HG03354 (cell line): ENCODE data around the gene BAD.

Experiments
- ATAC-seq: cut with Tn5 transposase; IDR thresholded peaks from one replicate; pipeline ENCODE4 v1.9.1; 2021; ENCODE audit warnings: mild to moderate bottlenecking; ENCODE audit not compliant: unreplicated experiment, poor library complexity, severe bottlenecking

Gene BAD

GRCh38 chr11:64281957-64282770 lies 2.3 kb downstream of the BAD start:
- no peak for ATAC-seq

DNA sequence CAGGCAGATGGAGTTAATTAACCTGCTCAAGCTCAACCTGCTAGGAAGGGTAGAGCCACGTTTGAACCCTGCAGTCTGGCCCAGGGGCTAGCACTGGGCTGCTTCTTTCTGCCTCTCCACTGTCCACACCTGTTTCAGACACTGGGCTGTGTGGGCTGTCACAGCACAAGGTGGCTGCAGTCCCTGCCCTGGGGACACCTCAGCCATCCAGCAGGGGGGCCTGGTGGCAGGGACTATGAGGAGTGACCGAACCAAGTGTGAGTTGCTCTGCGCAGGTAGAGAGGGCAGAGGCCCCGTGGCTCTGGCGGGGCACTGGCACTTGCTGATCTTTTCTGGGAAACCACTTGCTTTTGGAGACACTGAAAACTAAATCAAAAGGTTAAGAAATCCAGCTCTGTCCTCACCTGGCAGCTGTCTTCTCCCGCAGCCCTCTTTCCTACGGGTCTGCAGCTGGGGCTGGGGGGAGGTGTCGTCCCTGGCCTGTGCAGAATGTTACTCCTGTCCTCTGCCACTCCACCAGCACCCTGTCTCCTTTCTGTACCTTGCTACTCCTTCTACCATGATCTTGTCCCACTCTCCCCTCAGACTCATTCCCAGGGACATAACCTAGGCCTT lies 5.8 kb downstream of the BAD start:
- ATAC-seq, result no peak

GRCh38 chr11:64276653-64277431 lies 7.6 kb downstream of the BAD start:
- ATAC-seq, result no peak

DNA sequence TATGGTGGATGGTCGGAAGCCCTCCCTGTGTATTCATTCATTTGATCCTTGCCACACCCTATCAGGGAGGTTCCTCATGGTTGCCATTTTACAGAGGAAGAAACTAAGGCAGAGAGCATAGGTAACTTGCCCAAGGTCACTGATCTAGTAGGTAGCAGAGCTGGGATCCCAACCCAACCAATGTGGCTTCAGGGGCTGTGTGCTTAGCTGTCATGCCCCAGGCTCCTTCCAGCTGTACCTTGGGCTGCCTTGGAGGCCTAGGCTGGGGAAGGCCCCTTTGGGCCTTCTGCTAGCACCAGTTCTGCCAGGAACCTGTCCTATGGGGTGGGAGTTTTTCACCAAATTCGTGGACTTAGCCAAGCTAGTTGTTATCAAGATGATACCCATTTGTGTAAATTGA lies 8.6 kb downstream of the BAD start:
- ATAC-seq, result no peak

DNA sequence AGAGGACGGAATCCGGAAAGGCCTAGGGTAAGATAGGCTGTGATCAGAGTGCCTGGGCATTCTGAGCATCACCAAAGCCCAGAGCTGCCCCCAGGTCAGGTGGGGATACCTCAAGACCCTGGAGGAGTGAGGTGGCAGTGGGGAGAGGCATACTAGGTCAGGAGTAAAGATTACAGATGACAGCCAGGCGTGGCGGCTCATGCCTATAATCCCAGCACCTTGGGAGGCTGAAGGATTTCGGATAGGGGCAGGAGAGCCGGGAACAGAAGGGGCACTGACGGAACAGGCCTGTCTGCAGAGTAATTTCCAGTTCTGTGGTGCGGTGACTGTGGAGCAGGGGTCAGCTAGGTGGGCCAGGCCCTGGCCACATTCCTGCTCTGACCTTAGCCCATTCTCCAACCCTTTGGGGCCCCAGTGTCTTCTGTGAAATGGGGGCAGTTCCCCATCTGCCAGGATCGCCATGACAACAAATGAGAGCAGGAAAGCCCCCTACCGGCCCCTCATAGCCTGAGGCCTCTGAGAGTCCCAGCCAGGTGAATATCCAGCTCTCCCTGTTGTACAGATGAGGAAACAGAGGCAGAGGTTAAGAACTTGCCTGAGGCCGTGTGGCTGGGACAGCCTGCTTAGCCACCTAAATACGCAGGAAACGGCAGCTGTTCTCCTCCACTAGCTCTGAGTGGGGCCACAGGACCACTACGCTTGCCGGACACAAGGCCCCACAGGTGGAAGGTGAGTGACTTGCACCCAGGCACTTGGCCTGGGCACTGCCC lies 9.2 kb downstream of the BAD start:
- ATAC-seq, result no peak

- peak; percentile 72 for ATAC-seq
These were observed 14.8 kb downstream of the BAD start for GRCh38 chr11:64269540-64270220.

- peak; percentile 16 for ATAC-seq
These were observed 15.4 kb downstream of the BAD start for GRCh38 chr11:64268893-64269539.

DNA sequence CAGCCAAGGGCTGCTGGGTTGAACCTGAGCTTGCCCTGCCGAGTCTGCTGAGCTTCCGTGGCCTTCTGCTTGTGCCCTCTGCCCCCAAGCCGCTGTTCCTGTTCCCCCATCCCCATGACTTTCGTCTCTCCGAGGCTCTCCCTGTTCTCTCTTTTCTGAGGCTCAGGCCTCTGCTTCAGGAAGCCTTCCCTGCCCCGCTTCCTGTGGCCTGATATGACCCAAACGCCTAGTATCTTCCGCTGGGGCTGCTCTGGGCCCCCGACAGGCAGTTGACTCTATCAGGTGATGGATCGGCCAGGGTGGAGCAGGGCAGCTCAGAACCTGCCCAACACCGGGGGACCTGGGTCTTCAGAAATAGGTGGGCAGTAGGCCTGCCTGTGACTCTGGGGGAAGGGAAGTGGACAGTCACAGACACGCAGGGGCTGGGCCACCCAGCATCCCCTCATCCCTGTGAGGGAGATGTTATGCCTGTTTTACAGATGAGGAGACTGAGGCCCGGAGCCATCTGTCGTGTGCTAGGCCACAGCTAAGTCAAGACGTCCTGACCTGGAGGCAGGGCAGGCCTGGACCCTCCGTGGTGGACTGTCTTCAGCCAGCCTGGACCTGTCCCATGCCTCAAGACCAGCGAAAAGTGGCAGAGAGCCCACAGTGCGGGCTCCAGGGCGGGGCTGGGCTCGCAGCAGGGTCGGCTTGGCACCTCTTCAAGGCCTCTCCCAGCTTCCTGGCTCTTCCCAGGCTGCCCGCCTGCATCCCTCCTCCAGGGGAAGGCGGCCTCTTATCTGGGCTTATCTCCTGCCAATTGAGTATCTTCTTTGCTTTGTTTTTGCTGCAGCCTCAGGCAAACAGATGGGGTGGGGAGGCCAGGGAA lies 16.2 kb downstream of the BAD start:
- no peak for ATAC-seq

DNA sequence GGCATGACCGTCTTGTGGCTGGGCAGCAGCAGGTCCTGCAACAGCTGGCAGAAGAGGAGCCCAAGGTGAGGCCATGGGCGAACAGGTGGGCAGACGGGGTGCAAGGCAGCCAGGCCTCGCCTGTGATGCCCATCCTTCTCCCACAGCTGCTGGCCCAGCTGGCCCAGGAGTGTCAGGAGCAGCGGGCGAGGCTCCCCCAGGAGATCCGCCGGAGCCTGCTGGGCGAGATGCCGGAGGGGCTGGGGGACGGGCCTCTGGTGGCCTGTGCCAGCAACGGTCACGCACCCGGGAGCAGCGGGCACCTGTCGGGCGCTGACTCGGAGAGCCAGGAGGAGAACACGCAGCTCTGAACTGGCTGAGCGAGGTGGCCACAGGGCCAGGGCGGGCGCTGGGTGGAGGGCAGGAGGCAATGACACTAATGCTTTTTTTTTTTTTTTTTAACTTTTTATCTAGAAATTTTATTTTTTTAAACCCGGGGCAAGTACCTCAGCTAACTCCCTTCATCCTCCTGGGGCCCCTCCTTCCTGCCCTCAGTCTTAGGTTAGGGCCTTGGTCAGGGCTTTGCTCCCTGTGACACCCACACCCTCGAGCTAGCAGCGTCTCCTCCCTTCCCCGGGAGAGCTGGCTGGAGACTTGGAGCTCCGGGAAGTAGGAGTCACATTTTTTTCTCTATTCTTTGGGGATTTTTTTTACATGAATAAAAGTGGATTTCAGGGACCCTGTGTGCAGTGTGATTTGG lies 17.1 kb downstream of the BAD start:
- no peak for ATAC-seq

DNA sequence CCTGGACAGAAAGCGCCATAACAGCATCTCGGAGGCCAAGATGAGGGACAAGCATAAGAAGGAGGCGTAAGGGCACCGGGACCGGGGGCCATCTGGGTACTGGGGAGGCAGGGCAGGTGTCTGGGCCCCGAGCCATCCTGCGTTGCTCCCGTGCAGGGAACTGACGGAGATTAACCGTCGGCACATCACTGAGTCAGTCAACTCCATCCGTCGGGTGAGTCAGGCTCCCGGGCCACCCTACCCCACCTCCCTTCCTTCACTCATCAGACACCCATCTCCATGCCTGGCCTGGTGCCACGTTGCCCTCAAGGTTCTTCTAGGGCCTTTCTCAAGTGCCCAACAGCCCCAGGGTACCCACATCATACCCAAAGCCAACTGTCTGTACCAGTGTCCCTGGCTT lies 18.1 kb downstream of the BAD start:
- ATAC-seq, result no peak

GRCh38 chr11:64265176-64266160 lies 19.0 kb downstream of the BAD start:
- ATAC-seq, result no peak

DNA sequence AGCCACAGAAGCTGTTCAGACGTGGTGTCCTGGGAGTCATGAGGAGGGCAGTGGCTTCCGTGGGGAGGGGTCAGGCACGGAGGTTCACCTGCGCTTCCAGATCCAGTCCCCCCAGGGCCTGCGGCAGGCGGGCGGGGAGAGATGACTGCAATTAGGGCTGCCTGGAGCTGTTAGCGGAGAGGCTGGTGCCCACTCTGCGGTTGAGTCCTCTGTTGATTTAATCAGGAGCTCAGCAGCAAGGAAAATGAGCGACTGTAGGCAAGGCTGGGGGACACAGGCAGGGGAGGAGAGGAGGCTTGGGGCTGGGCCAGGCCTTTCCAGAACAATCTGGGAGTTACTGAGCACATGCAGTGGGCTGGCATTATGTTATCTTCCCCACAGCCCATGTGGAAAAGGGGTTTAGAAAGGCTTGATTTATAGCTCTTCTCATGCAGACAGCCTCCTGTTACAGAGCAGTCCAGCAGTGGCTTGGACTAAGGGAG lies 20.1 kb downstream of the BAD start:
- ATAC-seq, result no peak

DNA sequence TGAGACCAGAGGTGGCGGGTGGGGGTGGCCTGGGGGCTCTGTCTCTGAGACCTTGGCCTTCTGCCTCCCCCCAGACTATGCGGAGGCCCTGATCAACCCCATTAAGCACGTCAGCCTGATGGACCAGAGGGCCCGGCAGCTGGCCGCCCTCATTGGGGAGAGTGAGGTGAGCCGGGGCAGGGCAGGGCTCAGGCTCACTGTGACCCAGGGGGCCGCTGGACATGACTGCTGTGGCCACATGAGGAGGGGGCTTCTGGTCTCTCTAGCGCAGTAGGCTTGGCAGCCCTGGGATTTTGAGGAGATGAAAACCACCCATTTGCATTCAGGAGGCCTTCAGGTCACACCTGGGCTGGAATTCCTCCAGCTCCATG lies 20.5 kb downstream of the BAD start:
- no peak for ATAC-seq

- ATAC-seq, result no peak
These were observed 21.2 kb downstream of the BAD start for GRCh38 chr11:64263021-64263946.

DNA sequence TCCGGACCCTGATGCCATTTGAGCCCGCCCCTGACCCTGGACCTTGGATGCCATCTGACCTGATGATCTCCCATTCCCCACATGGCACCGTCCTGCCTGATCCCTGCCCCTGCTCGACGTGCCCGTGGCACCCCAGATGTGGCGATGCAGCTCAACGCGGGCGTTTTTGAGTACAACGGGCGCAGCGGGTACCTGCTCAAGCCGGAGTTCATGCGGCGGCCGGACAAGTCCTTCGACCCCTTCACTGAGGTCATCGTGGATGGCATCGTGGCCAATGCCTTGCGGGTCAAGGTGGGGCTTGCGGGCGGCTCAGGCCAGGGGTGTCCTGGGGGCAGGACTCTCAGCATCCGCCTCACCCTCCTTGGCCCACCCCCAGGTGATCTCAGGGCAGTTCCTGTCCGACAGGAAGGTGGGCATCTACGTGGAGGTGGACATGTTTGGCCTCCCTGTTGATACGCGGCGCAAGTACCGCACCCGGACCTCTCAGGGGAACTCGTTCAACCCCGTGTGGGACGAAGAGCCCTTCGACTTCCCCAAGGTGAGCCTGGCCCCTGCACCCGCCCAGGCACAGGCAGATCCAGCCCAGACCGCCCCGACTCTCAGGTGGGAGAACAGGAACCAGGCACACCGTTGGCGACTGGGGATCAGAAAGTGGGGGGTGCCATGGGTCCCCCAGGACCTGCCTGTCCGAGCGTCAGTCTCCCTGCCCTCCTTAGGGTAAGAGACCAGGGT lies 22.0 kb downstream of the BAD start:
- no peak for ATAC-seq
